ENCODE results near the gene KLF12.

Gene KLF12

DNA sequence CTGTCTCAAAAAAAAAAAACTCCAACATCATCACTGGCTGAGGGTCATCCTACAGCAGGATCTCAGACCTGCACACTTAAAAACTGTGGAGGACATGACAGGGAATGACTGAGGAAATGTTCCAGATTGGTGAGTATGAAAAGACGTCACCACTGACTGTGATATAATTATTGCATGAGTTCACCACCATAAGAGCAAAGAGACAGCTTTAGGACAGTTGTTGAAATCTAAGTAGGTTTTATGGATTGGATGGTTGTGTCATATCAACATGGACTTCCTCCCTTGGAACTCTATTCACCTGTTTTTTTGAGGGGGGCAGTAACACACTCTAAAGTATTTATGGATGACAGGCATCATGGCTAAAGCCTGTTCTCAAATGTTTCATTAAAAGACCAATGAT, 31.5 kb downstream of the KLF12 start:
- DNase-seq (ENCODE audit: low read depth): no peak

DNA sequence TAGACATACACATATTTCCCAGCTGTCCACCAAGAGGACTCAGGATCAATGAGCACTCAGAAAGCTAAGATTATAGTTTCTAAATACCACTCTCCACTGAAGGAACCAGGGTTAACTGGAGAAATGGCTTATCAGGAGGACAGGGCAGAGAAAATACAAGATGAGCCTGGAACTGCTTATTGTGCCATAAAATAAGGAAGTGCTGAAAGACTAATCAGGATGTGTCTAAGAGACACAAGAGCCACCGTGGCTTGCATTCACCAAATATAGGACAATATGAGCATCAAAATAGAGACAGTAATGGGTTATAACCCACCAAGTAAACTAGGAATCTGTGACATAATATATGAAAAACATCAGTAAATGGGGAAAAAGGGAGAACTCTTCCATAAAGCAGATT, 32.8 kb downstream of the KLF12 start:
- DNase-seq (ENCODE audit: low read depth): no peak

DNA sequence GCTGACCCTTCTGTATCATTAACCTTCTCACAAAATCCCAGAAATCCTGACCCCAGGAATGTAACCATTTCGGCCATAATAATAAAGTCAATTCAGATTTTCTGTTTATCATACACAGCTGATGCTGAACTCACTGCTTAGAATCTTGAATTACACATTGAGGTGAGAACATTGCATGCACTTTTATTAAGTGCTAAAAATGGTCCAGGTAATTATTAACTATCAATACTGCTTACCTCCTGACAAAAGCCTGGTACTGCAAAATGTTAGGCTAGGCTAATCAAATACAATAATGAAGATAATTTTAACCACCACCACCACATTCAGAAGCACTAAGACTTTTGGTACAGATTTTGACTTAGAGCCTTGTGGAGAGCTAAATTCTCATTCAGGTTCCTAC, 36.1 kb downstream of the KLF12 start:
- no peak for DNase-seq (ENCODE audit: low read depth)

DNA sequence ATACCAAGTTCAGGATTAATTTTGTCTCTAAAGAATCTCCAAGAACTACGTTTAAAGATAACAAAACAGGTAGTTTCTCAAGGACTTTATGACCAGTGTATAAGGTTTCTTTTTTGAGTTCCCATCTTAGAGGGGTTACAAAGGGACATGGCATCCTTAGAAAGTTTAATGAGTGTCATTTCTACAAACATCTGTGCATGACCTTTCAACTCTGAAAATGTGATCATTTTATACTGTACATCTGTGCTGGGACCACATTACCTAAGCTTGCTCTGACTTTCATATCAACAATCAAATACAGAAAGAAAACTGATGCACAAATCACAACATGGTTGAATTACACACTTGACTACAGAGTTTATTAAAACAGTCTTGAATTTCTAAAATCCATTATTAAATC, 37.1 kb downstream of the KLF12 start:
- no peak for DNase-seq (ENCODE audit: low read depth)

DNA sequence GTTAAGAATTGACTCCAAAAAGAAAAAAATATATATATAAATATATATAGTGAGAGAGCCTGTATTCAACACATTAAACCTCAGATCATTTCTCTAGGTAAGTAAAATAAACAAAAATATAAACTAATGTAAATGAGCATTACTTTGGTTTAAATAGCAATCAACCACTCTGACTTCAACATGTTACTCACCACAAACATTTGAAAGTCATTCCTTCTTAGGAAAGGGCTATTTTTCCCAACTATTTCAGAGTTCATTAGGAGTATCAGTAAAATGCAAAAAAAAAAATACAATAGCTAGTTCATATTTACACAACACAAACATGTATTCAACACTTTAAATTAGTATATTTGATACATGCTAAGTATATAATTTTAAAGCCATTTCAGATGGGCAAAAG, 40.5 kb downstream of the KLF12 start:
- no peak for DNase-seq (ENCODE audit: low read depth)

DNA sequence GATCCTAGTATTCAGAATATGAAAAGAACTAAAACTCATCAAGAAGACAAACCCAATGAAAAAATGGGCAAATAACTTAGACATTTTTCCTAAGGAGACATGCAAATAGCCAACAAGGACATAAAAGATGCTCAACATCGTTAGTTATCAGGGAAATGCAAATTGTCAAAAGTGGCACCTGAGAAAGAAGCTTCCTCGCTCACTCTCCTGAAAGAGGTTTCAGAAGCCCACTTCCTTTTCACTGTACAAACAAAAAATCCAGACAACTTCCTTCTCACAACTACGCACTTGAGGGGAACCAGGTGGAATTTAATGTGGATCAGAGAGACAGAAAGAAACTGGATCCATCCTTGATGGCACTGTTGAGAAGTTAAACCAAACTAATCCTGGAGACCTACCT, 41.5 kb downstream of the KLF12 start:
- DNase-seq (ENCODE audit: low read depth): no peak

DNA sequence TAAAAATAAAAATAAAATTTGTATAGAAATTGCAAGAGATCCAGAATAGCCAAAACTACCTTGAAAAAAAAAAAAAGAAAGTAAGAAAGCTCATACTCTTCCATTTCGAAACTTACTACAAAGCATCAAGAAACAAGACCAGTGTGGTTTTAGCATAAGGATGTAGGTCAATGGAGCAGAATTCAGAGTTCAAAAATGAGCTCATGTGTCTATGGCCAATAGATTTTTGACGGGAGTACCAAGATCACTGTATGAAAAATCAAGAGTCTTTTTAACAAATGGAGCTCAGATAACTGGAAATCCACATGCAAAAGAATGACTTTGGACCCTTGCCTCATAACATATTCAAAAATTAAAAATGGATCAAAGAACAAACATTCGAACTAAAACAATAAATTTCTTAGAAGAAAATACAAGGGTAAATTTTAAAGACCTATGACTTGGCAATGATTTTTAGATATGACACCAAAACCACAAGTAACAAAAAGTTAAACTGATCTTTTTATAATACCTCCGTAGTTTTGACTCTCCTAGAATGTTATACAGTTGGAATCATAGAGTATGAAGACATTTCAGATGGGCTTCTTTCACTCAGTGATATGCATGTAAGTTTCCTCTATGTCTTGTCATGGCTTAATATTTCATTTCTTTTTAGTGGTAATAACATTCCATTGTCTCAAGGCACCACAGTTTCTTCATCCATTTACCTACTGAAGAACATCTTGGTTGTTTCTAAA, 43.2 kb downstream of the KLF12 start:
- no peak for DNase-seq (ENCODE audit: low read depth)

DNA sequence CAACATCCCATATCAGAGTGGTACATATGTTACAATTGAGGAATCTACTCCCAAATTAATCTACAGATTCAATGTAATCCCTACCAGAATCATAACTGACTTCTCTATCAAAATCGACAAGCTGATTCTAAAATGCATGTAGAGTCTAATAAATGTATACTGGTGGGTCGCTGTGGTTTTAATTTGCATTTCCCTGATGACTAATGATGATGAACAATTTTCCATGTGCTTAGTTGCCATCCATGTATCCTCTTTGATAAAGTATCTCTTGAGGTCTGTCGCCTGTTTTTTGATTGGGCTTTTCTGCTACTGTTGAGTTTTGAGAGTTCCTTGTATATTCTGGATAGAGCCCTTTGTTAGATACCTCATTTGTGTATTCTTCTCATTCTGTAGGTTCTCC, 43.8 kb downstream of the KLF12 start:
- no peak for DNase-seq (ENCODE audit: low read depth)

DNA sequence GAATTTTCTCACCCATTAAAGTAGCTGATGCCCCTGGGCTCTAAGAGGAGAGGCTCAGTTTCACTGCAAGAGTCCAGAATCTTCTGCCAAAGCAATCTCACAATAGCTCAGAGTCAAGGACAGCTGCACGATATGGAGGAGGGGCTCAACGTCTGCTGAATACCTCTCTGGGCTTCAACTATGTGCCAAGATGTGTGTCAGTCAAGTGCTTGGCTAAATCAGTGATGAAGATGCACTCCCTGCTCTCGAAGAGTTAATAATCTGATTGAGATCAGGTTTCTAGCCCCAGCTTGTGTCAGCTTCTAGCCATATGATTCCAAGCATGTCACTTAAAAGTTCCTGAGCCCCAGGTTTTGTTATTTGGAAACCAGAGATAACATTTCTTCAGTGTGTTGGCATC, 46.8 kb downstream of the KLF12 start:
- no peak for DNase-seq (ENCODE audit: low read depth)

All from stimulated activated CD4-positive, alpha-beta T cell treated with anti-CD3 and anti-CD28 coated beads, Interleukin-2, amount 100 ng/mL, for 4 hours (primary cell).